Thoracic aorta (tissue), 2 donors: ENCODE data around the gene SAG. TPM values are rescaled to one million over a fixed set of nuclear protein-coding genes. Genes with fewer than 3 reads are reported as not detected.

ENCODE experiments used
- ATAC-seq: fragments of 150-250 bp; one replicate; pipeline ENCODE4 v1.8.0; 2017; ENCODE audit warnings: low read depth; ENCODE audit not compliant: insufficient number of reproducible peaks, low FRiP score
- DNase-seq: peaks from one replicate; pipeline ENCODE4 v3.0.0-alpha.2; 2020; ENCODE audit warnings: low spot score
- H3K27ac ChIP-seq, 2 donors: fragments of 200-600 bp; sonication (generic); 1 replicate in 1 of 2; 2 replicates in 1 of 2; pipeline ENCODE4 v1.5.1; 2016; ENCODE audit warnings: mild to moderate bottlenecking in 2 of 2, moderate library complexity in 2 of 2
- H3K27me3 ChIP-seq: fragments of 200-600 bp; sonication (generic); replicated peaks from 2 replicates; pipeline ENCODE4 v1.6.0; 2016; ENCODE audit warnings: mild to moderate bottlenecking; ENCODE audit not compliant: insufficient read depth
- H3K36me3 ChIP-seq: fragments of 200-600 bp; sonication (generic); one replicate; pipeline ENCODE4 v1.5.1; 2016
- H3K4me1 ChIP-seq, 2 donors: fragments of 200-600 bp; sonication (generic); 1 replicate in 1 of 2; 2 replicates in 1 of 2; pipeline versions ENCODE4 v1.5.1 to v1.6.0; 2016; ENCODE audit warnings: low read depth in 2 of 2, mild to moderate bottlenecking in 1 of 2; ENCODE audit not compliant: control insufficient read depth in 1 of 2
- H3K4me3 ChIP-seq: fragments of 200-600 bp; sonication (generic); 2 replicates; pipeline ENCODE4 v1.5.1; 2016; ENCODE audit warnings: mild to moderate bottlenecking
- H3K9me3 ChIP-seq: fragments of 200-600 bp; sonication (generic); 2 replicates; pipeline ENCODE4 v1.5.1; 2016
- total RNA-seq, 2 donors: library from RNA; depleted of rRNA; stranded (reverse); fragments of >200 nt; gene quantifications; one replicate each; pipeline versions ENCODE4 v1.1.0 to v1.2.3, GENCODE V29; 2016
- TF ChIP-seq, protein P1 (sequence below): fragments of 200-600 bp; sonication (generic); IDR thresholded peaks from one replicate; pipeline ENCODE4 v1.5.1; 2019; ENCODE audit warnings: antibody characterized with exemption

The SAG gene
- total RNA-seq, 2 donors from 2014 or later: not detected

GRCh38 chr2:233385489-233386044 lies 78.0 kb downstream of the SAG start:
- ATAC-seq (no peak), DNase-seq (no peak)
- no peaks in the 10 kb centered on the region for H3K9me3 ChIP-seq
- H3K27me3 ChIP-seq: no peaks in the 10 kb centered on the region
- H3K4me3 ChIP-seq: no peak overlapping the region
- H3K27ac ChIP-seq: no peak overlapping the region
- no peaks in the 10 kb centered on the region for H3K36me3 ChIP-seq
- peaks cover 9 to 51% of the 10 kb centered on the region in 2 donors for H3K4me1 ChIP-seq
- TF ChIP-seq, protein P1, sequence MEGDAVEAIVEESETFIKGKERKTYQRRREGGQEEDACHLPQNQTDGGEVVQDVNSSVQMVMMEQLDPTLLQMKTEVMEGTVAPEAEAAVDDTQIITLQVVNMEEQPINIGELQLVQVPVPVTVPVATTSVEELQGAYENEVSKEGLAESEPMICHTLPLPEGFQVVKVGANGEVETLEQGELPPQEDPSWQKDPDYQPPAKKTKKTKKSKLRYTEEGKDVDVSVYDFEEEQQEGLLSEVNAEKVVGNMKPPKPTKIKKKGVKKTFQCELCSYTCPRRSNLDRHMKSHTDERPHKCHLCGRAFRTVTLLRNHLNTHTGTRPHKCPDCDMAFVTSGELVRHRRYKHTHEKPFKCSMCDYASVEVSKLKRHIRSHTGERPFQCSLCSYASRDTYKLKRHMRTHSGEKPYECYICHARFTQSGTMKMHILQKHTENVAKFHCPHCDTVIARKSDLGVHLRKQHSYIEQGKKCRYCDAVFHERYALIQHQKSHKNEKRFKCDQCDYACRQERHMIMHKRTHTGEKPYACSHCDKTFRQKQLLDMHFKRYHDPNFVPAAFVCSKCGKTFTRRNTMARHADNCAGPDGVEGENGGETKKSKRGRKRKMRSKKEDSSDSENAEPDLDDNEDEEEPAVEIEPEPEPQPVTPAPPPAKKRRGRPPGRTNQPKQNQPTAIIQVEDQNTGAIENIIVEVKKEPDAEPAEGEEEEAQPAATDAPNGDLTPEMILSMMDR: no peak

- peak overlapping the region; percentile 63 for H3K4me3 ChIP-seq
- H3K9me3 ChIP-seq: no peaks in the 10 kb centered on the region
- H3K4me1 ChIP-seq: peaks cover 9 to 54% of the 10 kb centered on the region in 2 donors
- DNase-seq: no peak
- no peaks in the 10 kb centered on the region for H3K27me3 ChIP-seq
- H3K27ac ChIP-seq: peak overlapping the region; percentile 61 to 87
- no peak for ATAC-seq
- TF ChIP-seq, protein P1: no peak
- H3K36me3 ChIP-seq: no peaks in the 10 kb centered on the region
These were observed 78.9 kb downstream of the SAG start for GRCh38 chr2:233386382-233387041.

DNA sequence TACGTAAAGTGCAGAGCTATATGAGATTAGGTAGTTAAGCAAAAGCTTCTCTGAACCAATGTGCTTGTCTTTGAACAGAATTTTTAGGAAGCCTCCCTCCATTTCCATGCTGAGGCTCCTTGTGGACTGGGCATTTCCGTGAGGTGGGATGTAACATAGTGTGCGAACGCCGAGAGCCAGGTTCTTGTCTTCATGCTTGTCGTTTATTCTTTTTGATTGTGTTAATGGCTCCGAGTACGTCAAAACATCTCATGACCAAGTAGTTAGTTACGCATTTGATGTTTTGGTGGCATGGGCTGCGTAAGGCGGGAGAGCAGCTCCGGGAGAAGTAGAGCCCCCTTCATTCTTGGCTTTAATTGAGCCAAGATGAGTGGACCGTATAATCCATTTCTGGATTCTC lies 79.6 kb downstream of the SAG start:
- Histone ChIP-seq H3K27ac (peak overlapping the region; percentile 61 to 87), H3K27me3 (no peaks in the 10 kb centered on the region), H3K4me3 (peak overlapping the region; percentile 63), H3K36me3 (no peaks in the 10 kb centered on the region), H3K4me1 (peaks cover 9 to 54% of the 10 kb centered on the region in 2 donors), H3K9me3 (no peaks in the 10 kb centered on the region)
- peak; percentile 10 for ATAC-seq
- DNase-seq: no peak
- TF ChIP-seq, protein P1: no peak

DNA sequence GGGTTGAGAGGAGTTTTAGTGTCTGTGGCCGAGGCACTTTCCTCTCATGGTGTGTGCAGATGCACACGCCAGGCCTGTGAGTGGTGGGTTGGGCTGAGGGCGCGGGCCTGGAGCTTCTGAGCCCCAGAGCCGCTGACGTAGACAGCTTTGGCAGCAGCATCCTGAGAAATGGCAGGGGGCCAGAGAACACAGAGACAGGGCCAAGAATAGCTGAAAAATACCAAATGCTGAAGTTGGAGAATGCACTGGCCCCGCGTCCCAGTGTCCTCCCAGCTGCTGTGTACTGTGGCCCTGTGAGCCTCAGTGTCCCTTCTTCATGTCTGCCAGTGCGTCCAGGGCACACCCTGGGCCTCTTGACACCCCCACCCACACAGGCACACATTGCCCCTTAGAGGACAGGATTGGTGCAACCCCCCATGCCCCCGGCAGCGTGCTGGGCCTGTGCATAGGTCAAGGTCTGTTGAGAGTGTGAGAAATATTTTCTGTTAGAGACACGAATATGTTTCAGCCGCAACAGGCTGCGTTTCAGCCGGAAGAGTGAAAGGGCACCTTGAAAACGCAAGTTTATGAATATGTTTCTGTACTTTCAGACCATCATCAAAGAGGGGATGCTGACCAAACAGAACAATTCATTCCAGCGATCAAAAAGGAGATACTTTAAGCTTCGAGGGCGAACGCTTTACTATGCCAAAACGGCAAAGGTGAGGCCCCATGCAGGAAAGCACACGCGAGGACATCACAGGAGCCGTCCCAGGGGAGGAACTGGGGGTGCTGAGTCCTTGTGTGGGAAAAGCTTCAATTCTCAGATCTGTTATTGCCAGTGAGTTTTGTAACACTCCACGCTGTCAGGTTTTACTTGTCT lies 80.3 kb downstream of the SAG start:
- H3K36me3 ChIP-seq: no peaks in the 10 kb centered on the region
- H3K27me3 ChIP-seq: no peaks in the 10 kb centered on the region
- peak overlapping the region; percentile 71 to 87 for H3K27ac ChIP-seq
- DNase-seq: peak; percentile 60
- H3K4me3 ChIP-seq: peak overlapping the region; percentile 63
- TF ChIP-seq, protein P1: no peak
- peak; percentile 88 for ATAC-seq
- H3K9me3 ChIP-seq: no peaks in the 10 kb centered on the region
- H3K4me1 ChIP-seq: peaks cover 9 to 56% of the 10 kb centered on the region in 2 donors

DNA sequence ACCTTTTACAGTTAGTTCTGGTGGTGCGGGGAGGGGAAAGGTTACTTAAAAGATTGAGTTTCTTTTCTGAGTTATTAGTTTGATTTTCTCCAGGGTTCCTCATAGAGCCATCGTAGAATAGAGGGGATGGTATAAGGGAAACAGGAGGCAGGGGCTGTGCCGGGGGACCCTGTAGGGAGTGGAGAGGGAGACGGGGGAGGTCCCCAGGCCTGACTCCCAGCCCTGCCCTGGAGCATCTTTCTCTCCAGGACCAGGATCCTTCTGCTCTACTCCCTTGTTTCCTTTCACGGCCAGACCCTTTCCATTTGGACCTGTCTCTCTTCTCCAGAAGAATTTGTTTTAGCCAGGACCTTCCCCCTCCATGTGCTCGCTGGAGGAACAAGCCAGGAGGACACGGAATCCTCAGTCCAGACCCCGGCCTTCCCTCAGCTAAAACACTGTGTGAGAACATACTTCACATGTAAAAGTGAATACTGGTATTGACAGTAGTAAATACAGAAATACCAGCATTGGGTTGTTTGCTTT lies 82.0 kb downstream of the SAG start:
- Histone ChIP-seq H3K4me1 (peaks cover 9 to 56% of the 10 kb centered on the region in 2 donors), H3K4me3 (no peak overlapping the region), H3K27ac (peak overlapping the region; percentile 0 to 12), H3K36me3 (no peaks in the 10 kb centered on the region), H3K27me3 (no peaks in the 10 kb centered on the region), H3K9me3 (no peaks in the 10 kb centered on the region)
- ATAC-seq (no peak), DNase-seq (no peak)
- TF ChIP-seq, protein P1: no peak
